IMR-90 (cell line): ENCODE data around the gene C17orf107. TPM values are rescaled to one million over a fixed set of nuclear protein-coding genes. Genes with fewer than 3 reads are reported as not detected.

Source experiments
- ATAC-seq: fragments of 200-7000 bp; cut with Tn5 transposase; 2 replicates; pipeline ENCODE4 v1.9.1; 2020; ENCODE audit warnings: low read depth, mild to moderate bottlenecking, moderate library complexity
- BruUV-seq: library from RNA; stranded (reverse); fragments of 400-500 nt; replicated peaks from 2 replicates; lab custom pipeline; 2021; lab: Mats Ljungman, UMichigan
- CTCF ChIA-PET: fragments of 300-600 bp; formaldehyde crosslinking; extraction: SDS; loops from one replicate; lab custom pipeline; 2021; ENCODE audit warnings: antibody characterized with exemption; lab: Yijun Ruan, JAX
- POLR2A ChIA-PET: fragments of 300-600 bp; sonication (Branson Sonifier 250); formaldehyde crosslinking; loops from one replicate; lab custom pipeline; 2022; ENCODE audit warnings: antibody characterized with exemption; ENCODE audit not compliant: unreplicated experiment; lab: Charles Lee
- DNase-seq: peaks from one replicate; pipeline ENCODE4 v3.0.0; 2013
- H2AFZ ChIP-seq: replicated peaks from 2 replicates; pipeline ENCODE3; 2013; ENCODE audit warnings: low read length, mild to moderate bottlenecking; ENCODE audit not compliant: poor library complexity
- H2AK5ac ChIP-seq: 2 replicates; pipeline ENCODE4 v1.6.1; 2013; ENCODE audit warnings: low read depth, low read length, inconsistent platforms
- H2AK9ac ChIP-seq: replicated peaks from 2 replicates; pipeline ENCODE3; 2013; ENCODE audit warnings: mild to moderate bottlenecking, low read depth, low read length, moderate library complexity; ENCODE audit not compliant: poor library complexity
- H2BK120ac ChIP-seq: 2 replicates; pipeline ENCODE4 v1.6.1; 2013; ENCODE audit warnings: low read depth, low read length, inconsistent platforms
- H2BK15ac ChIP-seq: 3 replicates; pipeline ENCODE4 v1.6.1; 2013; ENCODE audit warnings: low read depth, low read length, inconsistent platforms
- H2BK20ac ChIP-seq: 2 replicates; pipeline ENCODE4 v1.6.1; 2013; ENCODE audit warnings: low read depth, mild to moderate bottlenecking, inconsistent platforms, low read length, moderate library complexity
- H2BK5ac ChIP-seq: 2 replicates; pipeline ENCODE4 v1.6.1; 2013; ENCODE audit warnings: mild to moderate bottlenecking, low read depth, low read length, inconsistent platforms; ENCODE audit not compliant: poor library complexity, severe bottlenecking
- H3K14ac ChIP-seq: replicated peaks from 2 replicates; pipeline ENCODE4 v1.6.1; 2013; ENCODE audit warnings: low read depth, low read length, inconsistent platforms
- H3K18ac ChIP-seq: 2 replicates; pipeline ENCODE4 v1.6.1; 2013; ENCODE audit warnings: low read depth, low read length, control low read depth
- H3K23ac ChIP-seq: 2 replicates; pipeline ENCODE4 v1.6.1; 2013; ENCODE audit warnings: low read depth, low read length, inconsistent platforms
- H3K27ac ChIP-seq: 2 replicates; pipeline ENCODE4 v1.5.1; 2013; ENCODE audit warnings: mild to moderate bottlenecking, control low read depth, low read length; ENCODE audit not compliant: insufficient read depth
- H3K27me3 ChIP-seq: 2 replicates; pipeline ENCODE4 v1.6.1; 2013; ENCODE audit warnings: low read length; ENCODE audit not compliant: control insufficient read depth, insufficient read depth
- H3K36me3 ChIP-seq: 2 replicates; pipeline ENCODE4 v1.6.1; 2013; ENCODE audit warnings: low read length, mixed read lengths; ENCODE audit not compliant: control insufficient read depth, insufficient read depth
- H3K4ac ChIP-seq: 2 replicates; pipeline ENCODE4 v1.6.1; 2013; ENCODE audit warnings: low read depth, low read length, inconsistent platforms
- H3K4me1 ChIP-seq: 2 replicates; pipeline ENCODE4 v1.6.1; 2013; ENCODE audit warnings: low read length, mixed read lengths; ENCODE audit not compliant: control insufficient read depth, insufficient read depth
- H3K4me2 ChIP-seq: 2 replicates; pipeline ENCODE4 v1.6.1; 2013; ENCODE audit warnings: low read depth, mild to moderate bottlenecking, control low read depth, low read length, moderate library complexity
- H3K4me3 ChIP-seq: 2 replicates; pipeline ENCODE4 v1.5.1; 2013; ENCODE audit warnings: low read depth, mild to moderate bottlenecking, control low read depth, low read length, moderate library complexity; ENCODE audit not compliant: insufficient read depth
- H3K56ac ChIP-seq: 2 replicates; pipeline ENCODE4 v1.6.1; 2013; ENCODE audit warnings: low read length, inconsistent platforms; ENCODE audit not compliant: insufficient read depth; ENCODE audit errors: extremely low read depth
- H3K79me1 ChIP-seq, 2 experiments: 2 replicates each; pipeline ENCODE4 v1.6.1; 2013; ENCODE audit warnings: low read length in 2 of 2, inconsistent platforms in 1 of 2, low read depth in 1 of 2
- H3K9ac ChIP-seq: 2 replicates; pipeline ENCODE4 v1.6.1; 2013; ENCODE audit warnings: low read depth, low read length, control low read depth
- H3K9me1 ChIP-seq: 2 replicates; pipeline ENCODE4 v1.6.1; 2013; ENCODE audit warnings: low read length, inconsistent platforms; ENCODE audit not compliant: insufficient read depth
- H3K9me3 ChIP-seq: 2 replicates; pipeline ENCODE4 v1.6.1; 2013; ENCODE audit warnings: low read length; ENCODE audit not compliant: control insufficient read depth, insufficient read depth
- H4K20me1 ChIP-seq: 2 replicates; pipeline ENCODE4 v1.6.1; 2013; ENCODE audit warnings: low read length, inconsistent platforms; ENCODE audit not compliant: insufficient read depth
- H4K5ac ChIP-seq: 2 replicates; pipeline ENCODE4 v1.6.1; 2013; ENCODE audit warnings: mild to moderate bottlenecking, low read depth, low read length, control low read depth
- H4K8ac ChIP-seq, 2 experiments: 2 replicates each; pipeline ENCODE4 v1.6.1; 2013; ENCODE audit warnings: low read depth in 2 of 2, low read length in 2 of 2, control low read depth in 1 of 2, inconsistent platforms in 1 of 2
- H4K91ac ChIP-seq: 2 replicates; pipeline ENCODE4 v1.6.1; 2013; ENCODE audit warnings: low read depth, low read length, inconsistent platforms; ENCODE audit not compliant: insufficient read depth
- BHLHE40 ChIP-seq: fragments of 150-350 bp; IDR thresholded peaks from 2 replicates; pipeline ENCODE4 v1.6.1; 2016; ENCODE audit warnings: mild to moderate bottlenecking, low read depth, low read length
- ELK1 ChIP-seq: fragments of 150-350 bp; IDR thresholded peaks from 2 replicates; pipeline ENCODE4 v1.6.1; 2016; ENCODE audit warnings: low read depth, mild to moderate bottlenecking, low read length, moderate library complexity, borderline replicate concordance
- MAFK ChIP-seq: IDR thresholded peaks from 2 replicates; pipeline ENCODE4 v1.6.1; 2012; ENCODE audit warnings: low read depth, low read length, improper control_type of control experiment
- MAZ ChIP-seq: IDR thresholded peaks from 2 replicates; pipeline ENCODE4 v1.6.1; 2012; ENCODE audit warnings: low read depth, mild to moderate bottlenecking, low read length, improper control_type of control experiment, moderate library complexity, borderline replicate concordance
- MXI1 ChIP-seq: IDR thresholded peaks from 2 replicates; pipeline ENCODE4 v1.6.1; 2012; ENCODE audit warnings: low read depth, mild to moderate bottlenecking, low read length, moderate library complexity, borderline replicate concordance
- NFE2L2 ChIP-seq: fragments of 150-350 bp; IDR thresholded peaks from 2 replicates; pipeline ENCODE4 v1.6.1; 2016; ENCODE audit warnings: low read depth, mild to moderate bottlenecking, low read length
- POLR2A ChIP-seq: IDR thresholded peaks from 2 replicates; pipeline ENCODE4 v1.6.1; 2012; ENCODE audit warnings: mild to moderate bottlenecking, low read depth, low read length
- RCOR1 ChIP-seq: IDR thresholded peaks from 2 replicates; pipeline ENCODE4 v1.6.1; 2012; ENCODE audit warnings: mild to moderate bottlenecking, low read length, improper control_type of control experiment; ENCODE audit not compliant: insufficient replicate concordance
- SMC3 ChIP-seq: fragments of 150-350 bp; IDR thresholded peaks from 2 replicates; pipeline ENCODE4 v1.6.1; 2016; ENCODE audit warnings: low read depth, mild to moderate bottlenecking, antibody characterized with exemption, low read length, moderate library complexity
- USF2 ChIP-seq: fragments of 150-350 bp; IDR thresholded peaks from 2 replicates; pipeline ENCODE4 v1.6.1; 2017; ENCODE audit warnings: mild to moderate bottlenecking, antibody characterized with exemption, low read length, low read depth
- WGBS, 2 experiments: methylation state at CpG; one replicate each; pipeline versions ENCODE4 v1.1.5 to v1.1.7; 2013; ENCODE audit warnings: missing lambda C conversion rate in 2 of 2; ENCODE audit not compliant: insufficient read length in 1 of 2; ENCODE audit errors: extremely low coverage in 2 of 2; 5-methylcytosine and 5-hydroxymethylcytosine counted together
- dilution Hi-C: fragments of 300-500 bp; cut with HindIII; formaldehyde crosslinking; loops from one replicate; pipeline ENCODE4 v1.14.3; 2018; ENCODE audit warnings: low sequenced_read_pairs; ENCODE audit not compliant: unreplicated experiment
- in situ Hi-C: fragments of 300-500 bp; cut with MboI; formaldehyde crosslinking; loops from 3 replicates; pipeline ENCODE4 v1.14.3; 2019; ENCODE audit warnings: low sequenced_read_pairs, inconsistent platforms, mixed read lengths
- intact Hi-C: fragments of 100-400 bp; cut with micrococcal nuclease; formaldehyde crosslinking; loops from 2 replicates; pipeline ENCODE4 v1.10.0; 2022
- polyA plus RNA-seq, 3 experiments: library from polyadenylated mRNA; depleted of rRNA; stranded (reverse); fragments of >200 nt; gene quantifications; 2 replicates each; pipeline ENCODE4 v1.2.3, GENCODE V29; 2012; ENCODE audit warnings: low replicate concordance in 1 of 3
- total RNA-seq: library from RNA; depleted of rRNA; stranded (reverse); fragments of >200 nt; gene quantifications from 2 replicates; pipeline ENCODE4 v1.2.3, GENCODE V29; 2012

The C17orf107 gene
- total and polyA plus RNA-seq, 2 of the 4 experiments (the other 2 are of a cell fraction): 0.54 to 0.82 TPM

GRCh38 chr17:4850246-4850645, 49.1 kb upstream of the C17orf107 start:
- Histone ChIP-seq H3K4me2 (no peak overlapping the region), H3K4me3 (no peak overlapping the region), H3K4me1 (peaks cover 17% of the 10 kb centered on the region), H4K91ac (no peak overlapping the region), H3K9me3 (no peaks in the 10 kb centered on the region), H3K79me1 (peaks cover 47 to 81% of the 10 kb centered on the region in 2 experiments), H3K18ac (no peak overlapping the region), H4K20me1 (peaks cover 73% of the 10 kb centered on the region), H3K4ac (no peak overlapping the region), H4K5ac (no peak overlapping the region), H3K56ac (no peak overlapping the region), H2BK20ac (no peak overlapping the region), H3K36me3 (no peaks in the 10 kb centered on the region), H3K27ac (no peak overlapping the region), H3K14ac (no peak overlapping the region), H2AK9ac (no peak overlapping the region), H2BK120ac (no peak overlapping the region), H2BK5ac (no peak overlapping the region), H3K27me3 (no peaks in the 10 kb centered on the region), H3K23ac (no peak overlapping the region), H3K9me1 (peaks cover 22% of the 10 kb centered on the region), H2BK15ac (no peak overlapping the region), H3K9ac (no peak overlapping the region), H2AK5ac (no peak overlapping the region), H2AFZ (no peak overlapping the region), H4K8ac (no peak overlapping the region)
- ATAC-seq: no peak
- CTCF ChIA-PET: no interaction called here
- intact Hi-C loops (no loop called here), dilution Hi-C loops (no loop called here), in situ Hi-C loops (no loop called here)
- WGBS, 2 experiments: no CpG with 5 or more reads among the region's 2 CpGs
- DNase-seq: no peak
- POLR2A ChIA-PET: no interaction called here
- BruUV-seq: no TSS peak
- TF ChIP-seq POLR2A (no peak), BHLHE40 (no peak), ELK1 (no peak), USF2 (no peak), SMC3 (no peak), NFE2L2 (no peak), RCOR1 (no peak), MAFK (no peak), MXI1 (no peak), MAZ (no peak)
